ENCODE data around the gene IL1R1. TPM values are rescaled to one million over a fixed set of nuclear protein-coding genes. Genes with fewer than 3 reads are reported as not detected.

The IL1R1 gene
- total RNA-seq, 1 donor from 2014 or later: 0.05 TPM

GRCh38 chr2:102139851-102140250 lies 2.7 kb upstream of the IL1R1 start:
- intact Hi-C loops (cut with micrococcal nuclease): no loop called here

- intact Hi-C loops (cut with micrococcal nuclease): no loop called here
Measured at GRCh38 chr2:102140377-102140776, 2.2 kb upstream of the IL1R1 start.

- intact Hi-C loops (cut with micrococcal nuclease): no loop called here
Measured at GRCh38 chr2:102141011-102141943, 1.3 kb upstream of the IL1R1 start.

GRCh38 chr2:102142829-102143449 lies 393 bp downstream of the IL1R1 start:
- intact Hi-C loops (cut with micrococcal nuclease): no loop called here

- intact Hi-C loops (cut with micrococcal nuclease): no loop called here
Measured at GRCh38 chr2:102143450-102143985, 972 bp downstream of the IL1R1 start.

GRCh38 chr2:102144128-102144527 lies 1.6 kb downstream of the IL1R1 start:
- intact Hi-C loops (cut with micrococcal nuclease): no loop called here

- intact Hi-C loops (cut with micrococcal nuclease): no loop called here
Measured at GRCh38 chr2:102145107-102145506, 2.6 kb downstream of the IL1R1 start.

GRCh38 chr2:102145934-102146333 lies 3.4 kb downstream of the IL1R1 start:
- intact Hi-C loops (cut with micrococcal nuclease): no loop called here

GRCh38 chr2:102147935-102148334 lies 5.4 kb downstream of the IL1R1 start:
- intact Hi-C loops (cut with micrococcal nuclease): no loop called here

GRCh38 chr2:102149243-102149642 lies 6.7 kb downstream of the IL1R1 start:
- intact Hi-C loops (cut with micrococcal nuclease): no loop called here

- intact Hi-C loops (cut with micrococcal nuclease): no loop called here
Measured at GRCh38 chr2:102149644-102150455, 7.3 kb downstream of the IL1R1 start.

- intact Hi-C loops (cut with micrococcal nuclease): no loop called here
Measured at GRCh38 chr2:102154364-102154763, 11.8 kb downstream of the IL1R1 start.

GRCh38 chr2:102154946-102155702 lies 12.6 kb downstream of the IL1R1 start:
- intact Hi-C loops (cut with micrococcal nuclease): no loop called here

- intact Hi-C loops (cut with micrococcal nuclease): no loop called here
Measured at GRCh38 chr2:102155703-102156515, 13.4 kb downstream of the IL1R1 start.

GRCh38 chr2:102158011-102158755 lies 15.6 kb downstream of the IL1R1 start:
- intact Hi-C loops (cut with micrococcal nuclease): no loop called here

- intact Hi-C loops (cut with micrococcal nuclease): no loop called here
Measured at GRCh38 chr2:102159295-102159694, 16.7 kb downstream of the IL1R1 start.

- intact Hi-C loops (cut with micrococcal nuclease): no loop called here
Measured at GRCh38 chr2:102166189-102166845, 23.8 kb downstream of the IL1R1 start.

GRCh38 chr2:102168026-102168771 lies 25.7 kb downstream of the IL1R1 start:
- intact Hi-C loops (cut with micrococcal nuclease): no loop called here

Measured in T-helper 2 cell treated with Interferon-gamma antibody and Interleukin-4, amounts not matched to agents 100 ng/mL and 5 ng/mL, for 36 hours (primary cell).